ENCODE results near the gene PIGH. TPM values are rescaled to one million over a fixed set of nuclear protein-coding genes. Genes with fewer than 3 reads are reported as not detected.

PIGH gene
- total RNA-seq, 6 donors from 2014 or later: 11.5 to 27.5 (median 23.1) TPM

- H3K27me3 ChIP-seq: no peaks in the 10 kb centered on the region
- DNase-seq (peak in 1 of 2 donors; percentile 71), ATAC-seq (ENCODE audit: low FRiP score in 2 of 2) (no peak)
- no peak overlapping the region for H3K27ac ChIP-seq
- H3K9me3 ChIP-seq: no peaks in the 10 kb centered on the region
- WGBS, 2 donors: 91% methylated on average over 11 of the region's 19 CpGs; no CpG with 5 or more reads in 1 of the 2 donors
- no peaks in the 10 kb centered on the region for H3K36me3 ChIP-seq
- no peaks in the 10 kb centered on the region for H3K4me1 ChIP-seq
- TF ChIP-seq CTCF (IDR thresholded peaks at IDR 0.05) (no peak), EP300 (IDR thresholded peaks at IDR 0.05) (no peak), POLR2A (IDR thresholded peaks at IDR 0.05) (no peak)
- H3K4me3 ChIP-seq: no peak overlapping the region
These were observed 28.1 kb downstream of the PIGH start for GRCh38 chr14:67571991-67572323.

- peak; percentile 59 to 79 for ATAC-seq (ENCODE audit: low FRiP score in 2 of 2)
- WGBS, 2 donors: 25 to 52% methylated on average over 7 to 14 of the region's 14 CpGs
These were observed 28.6 kb downstream of the PIGH start for GRCh38 chr14:67571275-67571990.

GRCh38 chr14:67570453-67570852, 29.6 kb downstream of the PIGH start:
- TF ChIP-seq POLR2AphosphoS5 (IDR thresholded peaks at IDR 0.05): no peak
- TF ChIP-seq EP300 (IDR thresholded peaks at IDR 0.05): no peak
- TF ChIP-seq CTCF (IDR thresholded peaks at IDR 0.05): no peak
- TF ChIP-seq POLR2A (IDR thresholded peaks at IDR 0.05): no peak
- H3K36me3 ChIP-seq: no peaks in the 10 kb centered on the region
- no peak overlapping the region for H3K4me3 ChIP-seq
- no peaks in the 10 kb centered on the region for H3K27me3 ChIP-seq
- no peak overlapping the region for H3K27ac ChIP-seq
- 85 to 93% methylated on average over 7 of the region's 7 CpGs for WGBS, 2 donors
- ATAC-seq (ENCODE audit: low FRiP score in 2 of 2) (no peak), DNase-seq (no peak)
- no peaks in the 10 kb centered on the region for H3K4me1 ChIP-seq
- no peaks in the 10 kb centered on the region for H3K9me3 ChIP-seq

More at GRCh38 chr14:67571275-67571990, 28.6 kb downstream of the PIGH start:
- Histone ChIP-seq H3K27ac (no peak overlapping the region), H3K4me1 (no peaks in the 10 kb centered on the region), H3K27me3 (no peaks in the 10 kb centered on the region), H3K4me3 (no peak overlapping the region), H3K9me3 (no peaks in the 10 kb centered on the region), H3K36me3 (no peaks in the 10 kb centered on the region)
- DNase-seq: peak in 1 of 2 donors; percentile 54
- TF ChIP-seq POLR2AphosphoS5 (IDR thresholded peaks at IDR 0.05) (no peak), EP300 (IDR thresholded peaks at IDR 0.05) (no peak), POLR2A (IDR thresholded peaks at IDR 0.05) (no peak), CTCF (IDR thresholded peaks at IDR 0.05) (peak; percentile 75 to 87 (median 86))

- H3K4me3 ChIP-seq: no peak overlapping the region
- H3K27me3 ChIP-seq: no peaks in the 10 kb centered on the region
- WGBS, 2 donors: 82 to 93% methylated on average over 4 of the region's 4 CpGs
- TF ChIP-seq EP300 (IDR thresholded peaks at IDR 0.05) (no peak), POLR2A (IDR thresholded peaks at IDR 0.05) (no peak), POLR2AphosphoS5 (IDR thresholded peaks at IDR 0.05) (no peak), CTCF (IDR thresholded peaks at IDR 0.05) (no peak)
- no peaks in the 10 kb centered on the region for H3K9me3 ChIP-seq
- H3K4me1 ChIP-seq: no peaks in the 10 kb centered on the region
- no peak for ATAC-seq (ENCODE audit: low FRiP score in 2 of 2)
- H3K36me3 ChIP-seq: no peaks in the 10 kb centered on the region
- H3K27ac ChIP-seq: no peak overlapping the region
- DNase-seq: no peak
These were observed 30.3 kb downstream of the PIGH start for GRCh38 chr14:67569651-67570290.
